H1 (cell line): ENCODE results near the gene CD164L2. TPM values are rescaled to one million over a fixed set of nuclear protein-coding genes. Genes with fewer than 3 reads are reported as not detected.

Experiments used
- BRCA1 ChIP-seq: IDR thresholded peaks from 2 replicates; pipeline ENCODE4 v1.6.1; 2012; ENCODE audit warnings: low read depth, low read length, improper control_type of control experiment
- CEBPB ChIP-seq: IDR thresholded peaks from 2 replicates; pipeline ENCODE4 v1.6.1; 2012; ENCODE audit warnings: low read depth, low read length
- CHD1 ChIP-seq: IDR thresholded peaks from 2 replicates; pipeline ENCODE4 v1.6.1; 2012; ENCODE audit warnings: low read depth, low read length, improper control_type of control experiment
- CHD2 ChIP-seq: IDR thresholded peaks from 2 replicates; pipeline ENCODE4 v1.6.1; 2012; ENCODE audit warnings: low read length, improper control_type of control experiment
- CHD7 ChIP-seq: fragments of 300-600 bp; sonication (generic); IDR thresholded peaks from 2 replicates; pipeline ENCODE4 v1.7.1; 2012; ENCODE audit warnings: low read length, moderate library complexity, mild to moderate bottlenecking, inconsistent platforms; ENCODE audit not compliant: insufficient replicate concordance
- FOSL1 ChIP-seq: IDR thresholded peaks from 2 replicates; pipeline ENCODE4 v1.6.1; 2011; ENCODE audit warnings: mild to moderate bottlenecking, low read depth, low read length, moderate library complexity; ENCODE audit not compliant: insufficient read depth
- JUN ChIP-seq: IDR thresholded peaks from 2 replicates; pipeline ENCODE4 v1.6.1; 2011; ENCODE audit warnings: low read depth, mild to moderate bottlenecking, improper control_type of control experiment, low read length
- MAFK ChIP-seq: IDR thresholded peaks from 2 replicates; pipeline ENCODE4 v1.6.1; 2012; ENCODE audit warnings: low read depth, mild to moderate bottlenecking, improper control_type of control experiment, low read length
- RXRA ChIP-seq: IDR thresholded peaks from 2 replicates; pipeline ENCODE4 v1.6.1; 2011; ENCODE audit warnings: low read depth, mild to moderate bottlenecking, low read length, moderate library complexity; ENCODE audit not compliant: insufficient read depth
- SP1 ChIP-seq: IDR thresholded peaks from 2 replicates; pipeline ENCODE4 v1.6.1; 2011; ENCODE audit warnings: low read depth, low read length
- TAF7 ChIP-seq: optimal IDR thresholded peaks from 2 replicates; pipeline ENCODE3; 2011; ENCODE audit warnings: low read depth, mild to moderate bottlenecking, inconsistent platforms, low read length, moderate library complexity, borderline replicate concordance
- polyA plus RNA-seq, 7 experiments: library from polyadenylated mRNA; depleted of rRNA in 3 of 7; stranded (reverse) in 5 of 7; unstranded in 2 of 7; fragments of >200 nt in 5 of 7; fragments of 200-250 nt in 2 of 7; gene quantifications; 1 replicate in 5 of 7; 2 replicates in 1 of 7; 4 replicates in 1 of 7; pipeline versions ENCODE4 v1.2.1 to v1.2.3, GENCODE V29; 2011 to 2013; ENCODE audit warnings: missing spikeins in 2 of 7, mixed read lengths in 2 of 7
- total RNA-seq: library from RNA; stranded (reverse); fragmentation: NEBNext Ultra II Directional; extraction: Animal tissue kit (Norgen Biotek cat#: 25700); gene quantifications from 2 replicates; pipeline ENCODE4 v1.2.1, GENCODE V29; 2021

The CD164L2 gene
- total and polyA plus RNA-seq, 2 of the 8 experiments (the other 6 are each of a cell fraction or from before 2014, with no cell fraction given): 3.3 TPM

DNA sequence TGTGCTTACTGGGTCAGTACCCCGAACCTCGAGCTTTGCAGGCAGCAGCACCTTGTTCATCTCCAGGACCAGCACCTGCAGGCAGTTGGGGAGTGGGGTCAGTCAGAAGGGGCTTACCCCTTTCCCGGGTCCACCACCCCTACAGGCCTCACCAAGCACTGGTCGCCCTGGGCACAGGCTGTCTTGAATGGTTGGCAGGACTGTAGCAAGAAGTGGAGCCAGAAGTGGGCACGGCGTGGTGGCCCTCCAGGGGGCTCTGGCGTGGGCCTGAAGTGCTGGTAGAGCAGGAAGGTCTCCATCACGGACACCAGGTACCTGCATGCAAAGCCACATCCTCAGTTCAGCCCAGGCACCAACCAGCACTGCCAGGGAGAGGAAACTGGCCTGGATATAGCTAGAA lies 21.6 kb downstream of the CD164L2 start (continued):
- TF ChIP-seq CHD7: no peak
- TF ChIP-seq CEBPB: no peak
- no peak for TF ChIP-seq BRCA1
- no peak for TF ChIP-seq RXRA
- TF ChIP-seq JUN: no peak
- TF ChIP-seq MAFK: no peak
- TF ChIP-seq FOSL1: no peak
- no peak for TF ChIP-seq SP1
- TF ChIP-seq CHD1: no peak
- no peak for TF ChIP-seq TAF7
- TF ChIP-seq CHD2: no peak
